Neuronal stem cell (in vitro differentiated cells): ENCODE data around the gene COMMD1.

Experiments used
- DNase-seq: peaks from one replicate; pipeline ENCODE4 v3.0.0-alpha.2; 2013; ENCODE audit warnings: low spot score
- H2AFZ ChIP-seq: one replicate; pipeline ENCODE4 v1.6.1; 2013; ENCODE audit warnings: mild to moderate bottlenecking, low read length, inconsistent platforms
- H2AK5ac ChIP-seq: 2 replicates; pipeline ENCODE4 v1.6.1; 2013; ENCODE audit warnings: low read depth, mild to moderate bottlenecking, inconsistent platforms, low read length, moderate library complexity, mixed read lengths
- H2BK120ac ChIP-seq: 2 replicates; pipeline ENCODE4 v1.6.1; 2013; ENCODE audit warnings: low read depth, mild to moderate bottlenecking, inconsistent platforms, low read length, moderate library complexity, mixed read lengths
- H2BK12ac ChIP-seq: one replicate; pipeline ENCODE4 v1.6.1; 2013; ENCODE audit warnings: low read length, inconsistent platforms
- H2BK15ac ChIP-seq: 2 replicates; pipeline ENCODE4 v1.6.1; 2013; ENCODE audit warnings: mild to moderate bottlenecking, low read length, inconsistent platforms, mixed read lengths
- H2BK5ac ChIP-seq: one replicate; pipeline ENCODE4 v1.6.1; 2013; ENCODE audit warnings: inconsistent platforms, mild to moderate bottlenecking, low read length, moderate library complexity
- H3K14ac ChIP-seq: one replicate; pipeline ENCODE4 v1.6.1; 2013; ENCODE audit warnings: low read length, inconsistent platforms
- H3K18ac ChIP-seq: 2 replicates; pipeline ENCODE4 v1.6.1; 2013; ENCODE audit warnings: low read length, inconsistent platforms
- H3K23ac ChIP-seq: 2 replicates; pipeline ENCODE4 v1.6.1; 2013; ENCODE audit warnings: low read depth, mild to moderate bottlenecking, mixed read lengths, low read length, inconsistent platforms; ENCODE audit not compliant: poor library complexity
- H3K27ac ChIP-seq: replicated peaks from 3 replicates; pipeline ENCODE4 v1.5.1; 2013; ENCODE audit warnings: low read length, inconsistent platforms
- H3K27me3 ChIP-seq, 3 experiments: 2 replicates each; pipeline ENCODE4 v1.6.1; 2013; ENCODE audit warnings: low read length in 3 of 3, mild to moderate bottlenecking in 2 of 3, inconsistent platforms in 1 of 3, low read depth in 1 of 3, mixed read lengths in 1 of 3, moderate library complexity in 1 of 3; ENCODE audit not compliant: control insufficient read depth in 3 of 3, insufficient read depth in 3 of 3
- H3K36me3 ChIP-seq, 2 donors: replicated peaks in 1 of 2; 2 replicates each; pipeline ENCODE4 v1.6.1; 2013; ENCODE audit warnings: low read length in 2 of 2; ENCODE audit not compliant: control insufficient read depth in 2 of 2, insufficient read depth in 2 of 2
- H3K4ac ChIP-seq: 2 replicates; pipeline ENCODE4 v1.6.1; 2013; ENCODE audit warnings: inconsistent platforms, mild to moderate bottlenecking, low read length, moderate library complexity
- H3K4me1 ChIP-seq, 2 donors: 1 replicate in 1 of 2; 2 replicates in 1 of 2; pipeline ENCODE4 v1.6.1; 2013; ENCODE audit warnings: low read length in 2 of 2, low read depth in 1 of 2; ENCODE audit not compliant: control insufficient read depth in 2 of 2, insufficient read depth in 1 of 2
- H3K4me2 ChIP-seq: one replicate; pipeline ENCODE4 v1.6.1; 2013; ENCODE audit warnings: mild to moderate bottlenecking, low read length, inconsistent platforms; ENCODE audit not compliant: insufficient read depth, poor library complexity, severe bottlenecking
- H3K4me3 ChIP-seq, 2 donors: 2 replicates each; pipeline ENCODE4 v1.5.1; 2013; ENCODE audit warnings: low read length in 2 of 2, mild to moderate bottlenecking in 2 of 2, inconsistent platforms in 1 of 2, moderate library complexity in 1 of 2
- H3K79me1 ChIP-seq: one replicate; pipeline ENCODE4 v1.6.1; 2013; ENCODE audit warnings: low read depth, mild to moderate bottlenecking, inconsistent platforms, low read length, moderate library complexity
- H3K9ac ChIP-seq: one replicate; pipeline ENCODE4 v1.6.1; 2013; ENCODE audit warnings: mild to moderate bottlenecking, low read depth, low read length, inconsistent platforms; ENCODE audit not compliant: poor library complexity
- H3K9me3 ChIP-seq, 2 donors: replicated peaks in 1 of 2; 2 replicates each; pipeline versions ENCODE3 to v1.6.1; 2013; ENCODE audit warnings: low read length in 2 of 2, mild to moderate bottlenecking in 2 of 2, inconsistent platforms in 1 of 2, low read depth in 1 of 2, mixed read lengths in 1 of 2, moderate library complexity in 1 of 2; ENCODE audit not compliant: control insufficient read depth in 2 of 2, insufficient read depth in 1 of 2
- H4K8ac ChIP-seq: one replicate; pipeline ENCODE4 v1.6.1; 2013; ENCODE audit warnings: low read depth, mild to moderate bottlenecking, inconsistent platforms, low read length, moderate library complexity
- H4K91ac ChIP-seq: one replicate; pipeline ENCODE4 v1.6.1; 2013; ENCODE audit warnings: low read length, low read depth, mild to moderate bottlenecking, inconsistent platforms; ENCODE audit not compliant: poor library complexity
- WGBS, 2 donors: extraction: QIAGEN DNeasy Blood & Tissue Kit; methylation state at CpG; one replicate each; pipeline ENCODE4 v1.1.7; 2013; ENCODE audit warnings: missing lambda C conversion rate in 2 of 2, mixed read lengths in 1 of 2; ENCODE audit not compliant: insufficient read length in 2 of 2, insufficient replicate concordance in 1 of 2; ENCODE audit errors: extremely low coverage in 2 of 2; 5-methylcytosine and 5-hydroxymethylcytosine counted together

Gene COMMD1

DNA sequence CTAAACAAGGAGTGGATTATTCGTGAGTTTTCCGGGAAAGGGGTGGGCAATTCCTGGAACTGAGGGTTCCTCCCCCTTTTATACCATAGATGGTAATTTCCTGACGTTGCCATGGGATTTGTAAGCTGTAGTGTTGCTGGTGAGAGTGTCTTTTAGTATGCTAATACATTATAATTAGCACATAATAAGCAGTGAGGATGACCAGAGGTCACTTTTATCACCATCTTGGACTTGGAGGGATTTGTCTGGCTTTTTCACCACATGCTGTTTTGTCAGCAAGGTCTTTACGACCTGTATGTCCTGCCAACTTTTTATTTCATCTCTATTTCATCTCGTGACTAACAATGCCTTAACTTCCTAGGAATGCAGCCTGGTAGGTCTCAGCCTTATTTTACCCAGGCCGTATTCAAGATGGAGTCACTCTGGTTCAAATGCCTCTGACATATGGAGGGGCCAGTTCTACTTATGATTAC, 165.7 kb downstream of the COMMD1 start:
- Histone ChIP-seq H2BK120ac (no peak overlapping the region), H3K27me3 (no peaks in the 10 kb centered on the region), H3K27ac (no peak overlapping the region), H3K4me2 (no peak overlapping the region), H3K4me1 (no peaks in the 10 kb centered on the region), H4K8ac (no peak overlapping the region), H2BK12ac (no peak overlapping the region), H2AK5ac (no peak overlapping the region), H2BK5ac (no peak overlapping the region), H3K4me3 (no peak overlapping the region), H3K79me1 (no peaks in the 10 kb centered on the region), H3K18ac (no peak overlapping the region), H3K9me3 (peaks cover 5 to 16% of the 10 kb centered on the region in 2 donors), H3K36me3 (peaks cover 0 to 2% of the 10 kb centered on the region in 2 donors), H2AFZ (no peak overlapping the region), H3K4ac (no peak overlapping the region), H2BK15ac (no peak overlapping the region), H3K9ac (no peak overlapping the region), H4K91ac (no peak overlapping the region), H3K14ac (no peak overlapping the region), H3K23ac (no peak overlapping the region)
- no CpG with 5 or more reads among the region's 6 CpGs for WGBS, 2 donors
- no peak for DNase-seq

DNA sequence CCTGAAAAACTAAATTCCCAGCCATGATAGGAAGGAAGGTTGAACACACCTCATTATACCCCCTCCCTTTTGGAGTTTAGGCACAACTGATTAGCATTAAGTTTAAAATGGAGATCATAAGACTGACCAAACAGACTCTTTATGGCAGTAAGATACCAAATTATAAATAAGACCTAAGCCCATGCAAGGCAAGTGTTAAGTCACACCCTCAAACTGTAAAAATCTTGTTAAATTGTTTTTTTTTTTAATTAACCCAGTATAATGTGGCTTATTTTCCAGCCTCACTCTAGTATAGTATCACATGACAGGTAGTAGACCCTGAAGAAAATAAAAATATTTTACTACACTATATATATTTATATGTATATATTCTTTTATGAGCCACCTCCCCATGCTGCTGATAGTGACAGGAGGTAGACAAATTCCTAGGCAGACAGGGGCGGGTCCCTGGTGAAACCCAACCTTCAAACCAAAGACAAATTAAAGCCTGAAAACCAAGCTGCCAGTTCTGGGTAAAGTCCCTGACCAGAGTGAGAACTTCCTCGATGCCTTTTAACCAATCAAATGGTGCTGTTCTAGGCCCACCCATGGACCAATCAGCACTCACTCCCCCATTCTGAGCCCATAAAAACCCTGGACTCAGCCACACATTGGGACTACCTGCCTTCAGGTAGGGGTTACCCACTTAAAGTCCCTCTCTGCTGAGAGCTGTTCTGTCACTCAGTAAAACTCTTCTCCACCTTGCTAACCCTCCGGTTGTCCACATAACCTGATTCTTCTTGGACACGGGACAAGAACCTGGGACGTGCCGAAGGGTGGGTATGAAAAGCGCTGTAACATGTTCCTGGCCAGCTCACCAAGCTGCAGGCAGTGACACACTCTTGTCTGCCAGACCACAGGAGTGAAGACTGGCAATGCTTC, 166.5 kb downstream of the COMMD1 start:
- Histone ChIP-seq H2BK12ac (no peak overlapping the region), H3K27ac (no peak overlapping the region), H4K91ac (no peak overlapping the region), H3K9me3 (peaks cover 5 to 16% of the 10 kb centered on the region in 2 donors), H4K8ac (no peak overlapping the region), H3K4me2 (no peak overlapping the region), H3K36me3 (peaks cover 0 to 3% of the 10 kb centered on the region in 2 donors), H3K14ac (no peak overlapping the region), H2BK120ac (no peak overlapping the region), H2AFZ (no peak overlapping the region), H3K79me1 (no peaks in the 10 kb centered on the region), H3K9ac (no peak overlapping the region), H3K4me3 (no peak overlapping the region), H3K18ac (no peak overlapping the region), H3K23ac (no peak overlapping the region), H2AK5ac (no peak overlapping the region), H3K4ac (peak overlapping the region; percentile 6), H2BK15ac (no peak overlapping the region), H3K4me1 (no peaks in the 10 kb centered on the region), H3K27me3 (no peaks in the 10 kb centered on the region), H2BK5ac (no peak overlapping the region)
- WGBS, 2 donors = no CpG with 5 or more reads among the region's 7 CpGs
- no peak for DNase-seq

DNA sequence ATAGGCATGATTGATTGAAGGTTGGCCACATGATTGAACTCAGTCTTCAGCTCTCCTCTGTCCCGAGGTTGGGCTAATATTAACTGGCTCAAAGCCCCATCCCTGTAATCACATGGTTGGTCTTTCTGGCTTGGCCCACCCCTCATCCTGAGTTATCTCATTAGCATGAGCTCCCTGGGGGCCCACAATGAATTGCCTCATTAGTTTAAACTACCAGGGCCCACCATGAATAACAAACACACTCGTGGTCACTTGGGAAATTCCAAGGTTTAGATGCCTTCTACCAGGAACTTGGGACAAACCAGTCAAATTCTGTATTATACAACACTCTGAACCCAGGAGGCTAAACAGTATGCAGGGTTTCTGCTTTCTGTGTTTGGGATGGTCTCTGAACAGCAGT, 168.8 kb downstream of the COMMD1 start:
- Histone ChIP-seq H2BK120ac (no peak overlapping the region), H2BK5ac (no peak overlapping the region), H2BK15ac (no peak overlapping the region), H3K9ac (no peak overlapping the region), H3K36me3 (peaks cover 0 to 3% of the 10 kb centered on the region in 2 donors), H3K14ac (no peak overlapping the region), H3K79me1 (no peaks in the 10 kb centered on the region), H2AK5ac (no peak overlapping the region), H3K27ac (no peak overlapping the region), H2BK12ac (no peak overlapping the region), H2AFZ (no peak overlapping the region), H3K23ac (no peak overlapping the region), H3K18ac (no peak overlapping the region), H3K4me3 (no peak overlapping the region), H4K8ac (no peak overlapping the region), H3K27me3 (no peaks in the 10 kb centered on the region), H4K91ac (no peak overlapping the region), H3K9me3 (peaks cover 5 to 16% of the 10 kb centered on the region in 2 donors), H3K4me2 (no peak overlapping the region), H3K4me1 (no peaks in the 10 kb centered on the region), H3K4ac (no peak overlapping the region)
- no CpG with 5 or more reads among the region's 2 CpGs for WGBS, 2 donors
- DNase-seq = no peak

DNA sequence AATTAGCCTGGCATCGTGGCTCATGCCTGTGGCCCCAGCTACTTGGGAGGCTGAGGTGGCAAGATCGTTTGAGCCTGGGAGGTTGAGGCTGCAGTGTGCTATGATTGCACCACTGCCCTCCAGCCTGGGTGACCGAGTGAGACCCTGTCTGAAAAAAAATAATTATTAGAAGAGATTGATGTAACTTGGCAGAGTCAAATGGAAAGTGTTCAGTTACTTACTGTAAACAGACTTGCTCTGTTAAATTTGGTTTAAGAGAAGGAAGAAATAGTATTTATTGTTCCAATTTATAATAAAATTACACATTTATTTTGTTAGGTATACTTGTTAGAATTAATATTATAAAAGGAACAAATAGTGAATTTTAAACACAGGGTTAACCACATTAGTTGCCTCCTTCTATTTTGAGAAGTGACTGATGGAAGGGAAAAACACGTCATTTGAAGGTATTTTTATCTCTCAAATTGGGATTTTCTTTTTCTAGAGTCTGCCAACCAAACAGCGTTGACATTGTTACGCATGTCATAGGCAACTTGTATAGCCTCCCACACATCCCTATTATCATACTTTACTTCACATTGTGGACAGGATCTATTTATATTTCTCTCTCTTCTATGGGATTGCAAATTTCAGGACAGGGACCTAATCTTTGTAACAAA, 171.6 kb downstream of the COMMD1 start:
- H3K27me3 ChIP-seq = no peaks in the 10 kb centered on the region
- H3K4me3 ChIP-seq = no peak overlapping the region
- H2AFZ ChIP-seq = no peak overlapping the region
- peak overlapping the region; percentile 38 for H3K14ac ChIP-seq
- no peak overlapping the region for H2AK5ac ChIP-seq
- no peak overlapping the region for H4K91ac ChIP-seq
- H3K9ac ChIP-seq = no peak overlapping the region
- no peak overlapping the region for H3K4me2 ChIP-seq
- no peak overlapping the region for H3K23ac ChIP-seq
- no peak overlapping the region for H2BK5ac ChIP-seq
- no peaks in the 10 kb centered on the region for H3K4me1 ChIP-seq
- H2BK15ac ChIP-seq = no peak overlapping the region
- no peak overlapping the region for H2BK120ac ChIP-seq
- DNase-seq = no peak
- H2BK12ac ChIP-seq = no peak overlapping the region
- WGBS, 2 donors = no CpG with 5 or more reads among the region's 6 CpGs
- peaks cover 5 to 10% of the 10 kb centered on the region in 2 donors for H3K9me3 ChIP-seq
- H3K4ac ChIP-seq = no peak overlapping the region
- H3K79me1 ChIP-seq = no peaks in the 10 kb centered on the region
- H3K27ac ChIP-seq = no peak overlapping the region
- H3K36me3 ChIP-seq = peaks cover 0 to 3% of the 10 kb centered on the region in 2 donors
- H3K18ac ChIP-seq = no peak overlapping the region
- H4K8ac ChIP-seq = no peak overlapping the region
